Ishikawa (cell line): ENCODE data around the gene REG4.

Source experiments
- CEBPB ChIP-seq: IDR thresholded peaks from 2 replicates; pipeline ENCODE4 v1.6.1; 2012
- CREB1 ChIP-seq: IDR thresholded peaks from 2 replicates; pipeline ENCODE4 v1.6.1; 2012; ENCODE audit warnings: low read depth
- EGR1 ChIP-seq: IDR thresholded peaks from 2 replicates; pipeline ENCODE4 v1.6.1; 2012
- EP300 ChIP-seq: IDR thresholded peaks from 2 replicates; pipeline ENCODE4 v1.6.1; 2012; ENCODE audit warnings: borderline replicate concordance
- RAD21 ChIP-seq: IDR thresholded peaks from 2 replicates; pipeline ENCODE4 v1.6.1; 2012; ENCODE audit warnings: low read depth
- TAF1 ChIP-seq: IDR thresholded peaks from 2 replicates; pipeline ENCODE4 v1.6.1; 2012; ENCODE audit warnings: low read depth, mild to moderate bottlenecking
- TCF12 ChIP-seq: IDR thresholded peaks from 2 replicates; pipeline ENCODE4 v1.6.1; 2012; ENCODE audit warnings: low read depth
- TEAD4 ChIP-seq: IDR thresholded peaks from 2 replicates; pipeline ENCODE4 v1.6.1; 2012
- YY1 ChIP-seq: IDR thresholded peaks from 2 replicates; pipeline ENCODE4 v1.6.1; 2012; ENCODE audit warnings: low read depth
- ZBTB7A ChIP-seq: IDR thresholded peaks from 2 replicates; pipeline ENCODE4 v1.6.1; 2012; ENCODE audit warnings: low read depth
- TF ChIP-seq, protein P1 (sequence below): IDR thresholded peaks from 2 replicates; pipeline ENCODE4 v1.6.1; 2012
- TF ChIP-seq, protein P2 (sequence below): IDR thresholded peaks from 2 replicates; pipeline ENCODE4 v1.6.1; 2012; ENCODE audit warnings: low read depth, mild to moderate bottlenecking
- TF ChIP-seq, protein P3 (sequence below): IDR thresholded peaks from 2 replicates; pipeline ENCODE4 v1.6.1; 2012

DNA sequence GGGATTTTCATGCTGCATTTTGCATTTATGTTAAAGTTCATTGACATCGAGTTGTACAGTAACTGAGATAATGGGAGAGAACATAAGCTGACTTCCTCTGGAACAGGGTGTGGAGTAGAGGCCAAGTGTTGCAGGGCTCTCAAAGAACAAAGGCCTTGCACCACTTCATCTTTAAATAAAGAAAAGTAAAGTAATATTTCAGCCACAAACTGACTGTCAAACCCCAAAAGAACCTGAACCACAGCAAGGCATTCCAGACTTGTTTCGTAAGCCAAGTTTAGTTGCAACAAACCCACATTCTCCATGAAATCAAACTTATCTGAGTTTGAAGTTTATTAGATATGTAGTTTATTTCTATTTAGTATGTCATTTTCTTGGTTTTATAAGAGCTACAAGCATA lies 23.5 kb downstream of the REG4 start:
- TF ChIP-seq RAD21 (no peak), TCF12 (no peak), EP300 (no peak), CREB1 (no peak), CEBPB (no peak), TAF1 (no peak), EGR1 (no peak), YY1 (no peak), ZBTB7A (no peak), TEAD4 (no peak)
- TF ChIP-seq, protein P1, sequence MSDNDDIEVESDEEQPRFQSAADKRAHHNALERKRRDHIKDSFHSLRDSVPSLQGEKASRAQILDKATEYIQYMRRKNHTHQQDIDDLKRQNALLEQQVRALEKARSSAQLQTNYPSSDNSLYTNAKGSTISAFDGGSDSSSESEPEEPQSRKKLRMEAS, result no peak
- TF ChIP-seq, protein P2, sequence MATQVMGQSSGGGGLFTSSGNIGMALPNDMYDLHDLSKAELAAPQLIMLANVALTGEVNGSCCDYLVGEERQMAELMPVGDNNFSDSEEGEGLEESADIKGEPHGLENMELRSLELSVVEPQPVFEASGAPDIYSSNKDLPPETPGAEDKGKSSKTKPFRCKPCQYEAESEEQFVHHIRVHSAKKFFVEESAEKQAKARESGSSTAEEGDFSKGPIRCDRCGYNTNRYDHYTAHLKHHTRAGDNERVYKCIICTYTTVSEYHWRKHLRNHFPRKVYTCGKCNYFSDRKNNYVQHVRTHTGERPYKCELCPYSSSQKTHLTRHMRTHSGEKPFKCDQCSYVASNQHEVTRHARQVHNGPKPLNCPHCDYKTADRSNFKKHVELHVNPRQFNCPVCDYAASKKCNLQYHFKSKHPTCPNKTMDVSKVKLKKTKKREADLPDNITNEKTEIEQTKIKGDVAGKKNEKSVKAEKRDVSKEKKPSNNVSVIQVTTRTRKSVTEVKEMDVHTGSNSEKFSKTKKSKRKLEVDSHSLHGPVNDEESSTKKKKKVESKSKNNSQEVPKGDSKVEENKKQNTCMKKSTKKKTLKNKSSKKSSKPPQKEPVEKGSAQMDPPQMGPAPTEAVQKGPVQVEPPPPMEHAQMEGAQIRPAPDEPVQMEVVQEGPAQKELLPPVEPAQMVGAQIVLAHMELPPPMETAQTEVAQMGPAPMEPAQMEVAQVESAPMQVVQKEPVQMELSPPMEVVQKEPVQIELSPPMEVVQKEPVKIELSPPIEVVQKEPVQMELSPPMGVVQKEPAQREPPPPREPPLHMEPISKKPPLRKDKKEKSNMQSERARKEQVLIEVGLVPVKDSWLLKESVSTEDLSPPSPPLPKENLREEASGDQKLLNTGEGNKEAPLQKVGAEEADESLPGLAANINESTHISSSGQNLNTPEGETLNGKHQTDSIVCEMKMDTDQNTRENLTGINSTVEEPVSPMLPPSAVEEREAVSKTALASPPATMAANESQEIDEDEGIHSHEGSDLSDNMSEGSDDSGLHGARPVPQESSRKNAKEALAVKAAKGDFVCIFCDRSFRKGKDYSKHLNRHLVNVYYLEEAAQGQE, result no peak
- TF ChIP-seq, protein P3, sequence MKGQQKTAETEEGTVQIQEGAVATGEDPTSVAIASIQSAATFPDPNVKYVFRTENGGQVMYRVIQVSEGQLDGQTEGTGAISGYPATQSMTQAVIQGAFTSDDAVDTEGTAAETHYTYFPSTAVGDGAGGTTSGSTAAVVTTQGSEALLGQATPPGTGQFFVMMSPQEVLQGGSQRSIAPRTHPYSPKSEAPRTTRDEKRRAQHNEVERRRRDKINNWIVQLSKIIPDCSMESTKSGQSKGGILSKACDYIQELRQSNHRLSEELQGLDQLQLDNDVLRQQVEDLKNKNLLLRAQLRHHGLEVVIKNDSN, result no peak
